ENCODE data around the gene RAPGEF2. TPM values are rescaled to one million over a fixed set of nuclear protein-coding genes. Genes with fewer than 3 reads are reported as not detected.

RAPGEF2 gene
- polyA plus RNA-seq, 1 donor (not counting 4 experiments of a cell fraction or from before 2014, with no cell fraction given): 23.8 TPM

DNA sequence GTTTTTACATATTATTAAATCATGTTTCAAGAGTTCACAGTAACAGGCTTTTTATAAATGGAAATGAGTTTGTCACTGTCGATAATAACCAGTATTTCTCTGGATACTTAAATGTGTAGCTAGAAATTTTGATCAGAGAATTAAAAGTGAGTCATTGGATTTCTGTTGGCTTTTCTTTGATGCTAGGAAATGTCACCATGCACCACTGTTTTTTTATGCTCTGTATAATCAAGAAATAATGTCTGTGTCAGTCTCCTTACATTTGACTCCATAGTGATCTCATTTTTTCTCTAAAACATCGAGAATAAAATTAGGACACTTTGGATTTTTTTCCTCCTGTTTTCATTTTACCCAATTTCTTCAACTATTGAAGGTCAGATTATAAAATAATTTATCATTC lies 234.2 kb downstream of the RAPGEF2 start:
- H3K4me1 ChIP-seq (ENCODE audit: control insufficient read depth, extremely low read depth, insufficient read depth, low read length): peaks cover 7% of the 10 kb centered on the region
- dilution Hi-C loops (cut with MboI; ENCODE audit: extremely low pct_ligation_motif_present, low sequenced_read_pairs): no loop called here
- H3K4me2 ChIP-seq (ENCODE audit: control insufficient read depth, extremely low read depth, insufficient read depth, low read depth, low read length): no peak overlapping the region
- no peak for FAIRE-seq
- no peaks in the 10 kb centered on the region for H3K79me2 ChIP-seq (ENCODE audit: control insufficient read depth, insufficient read depth, low read length)
- H3K9me1 ChIP-seq (ENCODE audit: control insufficient read depth, extremely low read depth, insufficient read depth, low read length): no peaks in the 10 kb centered on the region
- H3K9ac ChIP-seq (ENCODE audit: control insufficient read depth, extremely low read depth, insufficient read depth, low read length): no peak overlapping the region
- no peaks in the 10 kb centered on the region for H4K20me1 ChIP-seq (ENCODE audit: control insufficient read depth, extremely low read depth, insufficient read depth, low read length)
- TF ChIP-seq, protein P1, sequence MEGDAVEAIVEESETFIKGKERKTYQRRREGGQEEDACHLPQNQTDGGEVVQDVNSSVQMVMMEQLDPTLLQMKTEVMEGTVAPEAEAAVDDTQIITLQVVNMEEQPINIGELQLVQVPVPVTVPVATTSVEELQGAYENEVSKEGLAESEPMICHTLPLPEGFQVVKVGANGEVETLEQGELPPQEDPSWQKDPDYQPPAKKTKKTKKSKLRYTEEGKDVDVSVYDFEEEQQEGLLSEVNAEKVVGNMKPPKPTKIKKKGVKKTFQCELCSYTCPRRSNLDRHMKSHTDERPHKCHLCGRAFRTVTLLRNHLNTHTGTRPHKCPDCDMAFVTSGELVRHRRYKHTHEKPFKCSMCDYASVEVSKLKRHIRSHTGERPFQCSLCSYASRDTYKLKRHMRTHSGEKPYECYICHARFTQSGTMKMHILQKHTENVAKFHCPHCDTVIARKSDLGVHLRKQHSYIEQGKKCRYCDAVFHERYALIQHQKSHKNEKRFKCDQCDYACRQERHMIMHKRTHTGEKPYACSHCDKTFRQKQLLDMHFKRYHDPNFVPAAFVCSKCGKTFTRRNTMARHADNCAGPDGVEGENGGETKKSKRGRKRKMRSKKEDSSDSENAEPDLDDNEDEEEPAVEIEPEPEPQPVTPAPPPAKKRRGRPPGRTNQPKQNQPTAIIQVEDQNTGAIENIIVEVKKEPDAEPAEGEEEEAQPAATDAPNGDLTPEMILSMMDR (optimal IDR thresholded peaks at IDR 0.05 in 1 of 3, IDR thresholded peaks at IDR 0.05 in 1 of 3, conservative IDR thresholded peaks at IDR 0.05 in 1 of 3; ENCODE audit: extremely low read depth in 1 of 3, insufficient read depth in 2 of 3, low read length in 3 of 3): no peak
- TF ChIP-seq EZH2 (IDR thresholded peaks at IDR 0.05; ENCODE audit: low read length): no peak
- peaks cover 5 to 10% of the 10 kb centered on the region in 2 experiments for H3K36me3 ChIP-seq (ENCODE audit: control insufficient read depth in 2 of 2, extremely low read depth in 1 of 2, insufficient read depth in 2 of 2, low read length in 2 of 2)
- no peaks in the 10 kb centered on the region for H3K9me3 ChIP-seq (ENCODE audit: control insufficient read depth, low read depth, low read length)
- no peak for DNase-seq (ENCODE audit: low read depth, low spot score)
- H3K4me3 ChIP-seq (ENCODE audit: control insufficient read depth in 2 of 3, extremely low read depth in 1 of 3, insufficient read depth in 2 of 3, low read depth in 1 of 3, low read length in 3 of 3): no peak overlapping the region
- no peak overlapping the region for H3K27ac ChIP-seq (ENCODE audit: control insufficient read depth, insufficient read depth, low read length)
- H2AFZ ChIP-seq (ENCODE audit: control insufficient read depth, low read length): no peak overlapping the region
- no peaks in the 10 kb centered on the region for H3K27me3 ChIP-seq (ENCODE audit: control insufficient read depth, extremely low read depth, insufficient read depth, low read length)

- H4K20me1 ChIP-seq (ENCODE audit: control insufficient read depth, extremely low read depth, insufficient read depth, low read length): no peaks in the 10 kb centered on the region
- H3K9me3 ChIP-seq (ENCODE audit: control insufficient read depth, low read depth, low read length): no peaks in the 10 kb centered on the region
- H3K27me3 ChIP-seq (ENCODE audit: control insufficient read depth, extremely low read depth, insufficient read depth, low read length): no peaks in the 10 kb centered on the region
- DNase-seq (ENCODE audit: low read depth, low spot score) (no peak), FAIRE-seq (peak; percentile 26)
- H3K9me1 ChIP-seq (ENCODE audit: control insufficient read depth, extremely low read depth, insufficient read depth, low read length): no peaks in the 10 kb centered on the region
- no peak overlapping the region for H3K27ac ChIP-seq (ENCODE audit: control insufficient read depth, insufficient read depth, low read length)
- H3K9ac ChIP-seq (ENCODE audit: control insufficient read depth, extremely low read depth, insufficient read depth, low read length): no peak overlapping the region
- no peak overlapping the region for H3K4me3 ChIP-seq (ENCODE audit: control insufficient read depth in 2 of 3, extremely low read depth in 1 of 3, insufficient read depth in 2 of 3, low read depth in 1 of 3, low read length in 3 of 3)
- H2AFZ ChIP-seq (ENCODE audit: control insufficient read depth, low read length): no peak overlapping the region
- no peak overlapping the region for H3K4me2 ChIP-seq (ENCODE audit: control insufficient read depth, extremely low read depth, insufficient read depth, low read depth, low read length)
- no peaks in the 10 kb centered on the region for H3K79me2 ChIP-seq (ENCODE audit: control insufficient read depth, insufficient read depth, low read length)
- dilution Hi-C loops (cut with MboI; ENCODE audit: extremely low pct_ligation_motif_present, low sequenced_read_pairs): no loop called here
- H3K4me1 ChIP-seq (ENCODE audit: control insufficient read depth, extremely low read depth, insufficient read depth, low read length): peaks cover 7% of the 10 kb centered on the region
- peaks cover 17 to 18% of the 10 kb centered on the region in 2 experiments for H3K36me3 ChIP-seq (ENCODE audit: control insufficient read depth in 2 of 2, extremely low read depth in 1 of 2, insufficient read depth in 2 of 2, low read length in 2 of 2)
- no peak for TF ChIP-seq EZH2 (IDR thresholded peaks at IDR 0.05; ENCODE audit: low read length)
- TF ChIP-seq, protein P1 (optimal IDR thresholded peaks at IDR 0.05 in 1 of 3, IDR thresholded peaks at IDR 0.05 in 1 of 3, conservative IDR thresholded peaks at IDR 0.05 in 1 of 3; ENCODE audit: extremely low read depth in 1 of 3, insufficient read depth in 2 of 3, low read length in 3 of 3): no peak
These were observed 238.6 kb downstream of the RAPGEF2 start for GRCh38 chr4:159341522-159341921.

All from keratinocyte (primary cell).